D721Med (cell line): ENCODE data around the gene LRRC23.
"Not testable (repeated sequence)": the region's sequence is repeated elsewhere in the genome, so short reads cannot be mapped to it uniquely, and the experiment has no call there.

Experiments used
- DNase-seq: peaks from one replicate; pipeline ENCODE4 v3.0.0; 2011; ENCODE audit warnings: low spot score; ENCODE audit not compliant: insufficient read length
- FAIRE-seq: peaks from 2 replicates; lab custom pipeline; 2011; peaks lifted over from hg19 to GRCh38; lab: Jason Lieb, UNC
- CTCF ChIP-seq: IDR thresholded peaks from 2 replicates; pipeline ENCODE4 v1.5.1; 2012; ENCODE audit warnings: mild to moderate bottlenecking, control low read depth; ENCODE audit not compliant: insufficient read depth; ENCODE audit errors: missing control alignments

LRRC23 gene

GRCh38 chr12:6869049-6870021, 35.3 kb upstream of the LRRC23 start:
- TF ChIP-seq CTCF: peak; percentile 73
- DNase-seq (peak; percentile 79), FAIRE-seq (no peak)

GRCh38 chr12:6870304-6870703, 34.3 kb upstream of the LRRC23 start:
- not testable (repeated sequence) for FAIRE-seq, DNase-seq

GRCh38 chr12:6871052-6871957, 33.3 kb upstream of the LRRC23 start:
- no peak for DNase-seq
- no peak for FAIRE-seq
- TF ChIP-seq CTCF: no peak

GRCh38 chr12:6872073-6873048, 32.3 kb upstream of the LRRC23 start:
- peak; percentile 82 for TF ChIP-seq CTCF
- DNase-seq: peak; percentile 65
- FAIRE-seq: no peak

GRCh38 chr12:6873094-6874014, 31.3 kb upstream of the LRRC23 start, which contains the start of gene SPSB2:
TSS of gene SPSB2 (minus strand) at chr12:6873303. CDS start at chr12:6872901, 402 bp downstream.
- no peak for FAIRE-seq

GRCh38 chr12:6874015-6874368, 30.6 kb upstream of the LRRC23 start:
- not testable (repeated sequence) for FAIRE-seq, DNase-seq

More at GRCh38 chr12:6873094-6874014, 31.3 kb upstream of the LRRC23 start, which contains the start of gene SPSB2:
- DNase-seq: peak; percentile 91
- TF ChIP-seq CTCF: no peak

- DNase-seq, FAIRE-seq: not testable (repeated sequence)
Observed at GRCh38 chr12:6879824-6880223, 24.8 kb upstream of the LRRC23 start.
